ENCODE measurements around the gene RNPEP. TPM values are rescaled to one million over a fixed set of nuclear protein-coding genes. Genes with fewer than 3 reads are reported as not detected.

RNPEP gene
- total and polyA plus RNA-seq, 2 of the 13 experiments (the other 11 are each of a cell fraction or from before 2014, with no cell fraction given): 20.6 to 38.4 TPM

- peak; percentile 51; the same call in 1 of the 2 replicates for TF ChIP-seq TFDP1 (CRISPR knock-in tag; IDR thresholded peaks at IDR 0.05; ENCODE audit: borderline replicate concordance)
- TF ChIP-seq, protein P1, sequence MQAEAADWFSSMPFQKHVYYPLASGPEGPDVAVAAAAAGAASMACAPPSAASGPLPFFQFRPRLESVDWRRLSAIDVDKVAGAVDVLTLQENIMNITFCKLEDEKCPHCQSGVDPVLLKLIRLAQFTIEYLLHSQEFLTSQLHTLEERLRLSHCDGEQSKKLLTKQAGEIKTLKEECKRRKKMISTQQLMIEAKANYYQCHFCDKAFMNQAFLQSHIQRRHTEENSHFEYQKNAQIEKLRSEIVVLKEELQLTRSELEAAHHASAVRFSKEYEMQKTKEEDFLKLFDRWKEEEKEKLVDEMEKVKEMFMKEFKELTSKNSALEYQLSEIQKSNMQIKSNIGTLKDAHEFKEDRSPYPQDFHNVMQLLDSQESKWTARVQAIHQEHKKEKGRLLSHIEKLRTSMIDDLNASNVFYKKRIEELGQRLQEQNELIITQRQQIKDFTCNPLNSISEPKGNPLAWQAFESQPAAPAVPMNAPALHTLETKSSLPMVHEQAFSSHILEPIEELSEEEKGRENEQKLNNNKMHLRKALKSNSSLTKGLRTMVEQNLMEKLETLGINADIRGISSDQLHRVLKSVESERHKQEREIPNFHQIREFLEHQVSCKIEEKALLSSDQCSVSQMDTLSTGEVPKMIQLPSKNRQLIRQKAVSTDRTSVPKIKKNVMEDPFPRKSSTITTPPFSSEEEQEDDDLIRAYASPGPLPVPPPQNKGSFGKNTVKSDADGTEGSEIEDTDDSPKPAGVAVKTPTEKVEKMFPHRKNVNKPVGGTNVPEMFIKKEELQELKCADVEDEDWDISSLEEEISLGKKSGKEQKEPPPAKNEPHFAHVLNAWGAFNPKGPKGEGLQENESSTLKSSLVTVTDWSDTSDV (CRISPR knock-in tag; IDR thresholded peaks at IDR 0.05): no peak
- no peak for TF ChIP-seq NFIC (IDR thresholded peaks at IDR 0.05; ENCODE audit: low read length)
- TF ChIP-seq ZNF777 (CRISPR knock-in tag; IDR thresholded peaks at IDR 0.05): no peak
- peak; percentile 73; the same call in 1 of the 2 replicates for TF ChIP-seq CAMTA2 (CRISPR knock-in tag; IDR thresholded peaks at IDR 0.05; ENCODE audit: borderline replicate concordance)
- no peak for TF ChIP-seq RARG (CRISPR knock-in tag; IDR thresholded peaks at IDR 0.05; ENCODE audit: low read depth)
- TF ChIP-seq, protein P2, sequence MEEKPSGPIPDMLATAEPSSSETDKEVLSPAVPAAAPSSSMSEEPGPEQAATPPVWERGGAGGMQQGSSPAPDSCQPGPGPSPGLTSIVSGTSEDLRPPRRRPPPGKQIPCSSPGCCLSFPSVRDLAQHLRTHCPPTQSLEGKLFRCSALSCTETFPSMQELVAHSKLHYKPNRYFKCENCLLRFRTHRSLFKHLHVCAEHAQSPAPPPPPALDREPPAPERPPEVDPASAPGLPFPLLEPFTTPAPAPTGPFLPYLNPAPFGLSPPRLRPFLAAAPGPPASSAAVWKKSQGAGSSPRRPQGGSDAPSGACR (CRISPR knock-in tag; IDR thresholded peaks at IDR 0.05): peak; percentile 50; the same call in 1 of the 2 replicates
- TF ChIP-seq THRA (CRISPR knock-in tag; IDR thresholded peaks at IDR 0.05; ENCODE audit: borderline replicate concordance): peak; percentile 33; the same call in 1 of the 2 replicates
- TF ChIP-seq SAFB2 (CRISPR knock-in tag; IDR thresholded peaks at IDR 0.05; ENCODE audit: borderline replicate concordance, low read depth): peak; percentile 83; the same call in 1 of the 2 replicates
- no peak for TF ChIP-seq LRRFIP1 (CRISPR knock-in tag; conservative IDR thresholded peaks at IDR 0.05)
- peak; percentile 87 for TF ChIP-seq RBM39 (IDR thresholded peaks at IDR 0.05; ENCODE audit: low read depth, low read length, poor library complexity, severe bottlenecking)
- no peak for TF ChIP-seq DNMT1 (CRISPR knock-in tag; IDR thresholded peaks at IDR 0.05)
- TF ChIP-seq NFYB (CRISPR knock-in tag; IDR thresholded peaks at IDR 0.05): peak; percentile 91
- peak; percentile 74; the same call in 1 of the 2 replicates for TF ChIP-seq ZNF724P (CRISPR knock-in tag; IDR thresholded peaks at IDR 0.05; ENCODE audit: borderline replicate concordance)
- TF ChIP-seq ZBTB49 (CRISPR knock-in tag; IDR thresholded peaks at IDR 0.05; ENCODE audit: borderline replicate concordance): no peak
- peak; percentile 63; the same call in 1 of the 2 replicates for TF ChIP-seq KDM3A (CRISPR knock-in tag; IDR thresholded peaks at IDR 0.05; ENCODE audit: low read depth)
Observed at GRCh38 chr1:201955009-201955728, 27.3 kb upstream of the RNPEP start, which contains the start of gene TIMM17A (continued).

All from HepG2 (cell line).